Endothelial cell of umbilical vein (primary cell): Measurements from ENCODE around the gene LPP. TPM values are rescaled to one million over a fixed set of nuclear protein-coding genes. Genes with fewer than 3 reads are reported as not detected.

ENCODE experiments used
- BruUV-seq: library from RNA; stranded (reverse); fragments of 400-500 nt; replicated peaks from 2 replicates; lab custom pipeline; 2021; lab: Mats Ljungman, UMichigan
- CTCF ChIA-PET: fragments of 300-600, 350-600 bp; sonication (Branson Sonifier 250); formaldehyde crosslinking; loops from one replicate; lab custom pipeline; 2021; ENCODE audit warnings: antibody characterized with exemption, inconsistent platforms; lab: Charles Lee
- POLR2A ChIA-PET: fragments of 300-600, 350-600 bp; sonication (Branson Sonifier 250); formaldehyde crosslinking; loops from one replicate; lab custom pipeline; 2021; ENCODE audit warnings: antibody characterized with exemption, inconsistent platforms; lab: Charles Lee
- DNase-seq: peaks from one replicate; pipeline ENCODE4 v3.0.0-alpha.2; 2011; ENCODE audit warnings: low read depth, low spot score
- FAIRE-seq: peaks from 2 replicates; lab custom pipeline; 2011; peaks lifted over from hg19 to GRCh38; lab: Jason Lieb, UNC
- H2AFZ ChIP-seq: 2 replicates; pipeline ENCODE4 v1.6.0; 2012; ENCODE audit warnings: low read depth, low read length, control low read depth, inconsistent platforms
- H3K27ac ChIP-seq: 2 replicates; pipeline ENCODE4 v1.5.1; 2011; ENCODE audit warnings: low read depth, mild to moderate bottlenecking, control low read depth, low read length, moderate library complexity; ENCODE audit not compliant: insufficient read depth
- H3K27me3 ChIP-seq, 2 experiments: 2 replicates each; pipeline versions ENCODE4 v1.6.0 to v1.6.1; 2011; ENCODE audit warnings: low read length in 2 of 2, mixed read lengths in 1 of 2; ENCODE audit not compliant: control insufficient read depth in 2 of 2, insufficient read depth in 2 of 2
- H3K36me3 ChIP-seq, 2 experiments: 2 replicates in 1 of 2; 3 replicates in 1 of 2; pipeline ENCODE4 v1.5.1; 2011; ENCODE audit warnings: low read length in 2 of 2, mild to moderate bottlenecking in 1 of 2, moderate library complexity in 1 of 2; ENCODE audit not compliant: control insufficient read depth in 2 of 2, insufficient read depth in 2 of 2; ENCODE audit errors: extremely low read depth in 1 of 2
- H3K4me1 ChIP-seq: 3 replicates; pipeline ENCODE4 v1.5.1; 2011; ENCODE audit warnings: mild to moderate bottlenecking, low read length; ENCODE audit not compliant: control insufficient read depth, insufficient read depth; ENCODE audit errors: extremely low read depth
- H3K4me2 ChIP-seq: 2 replicates; pipeline ENCODE4 v1.6.1; 2011; ENCODE audit warnings: low read length, control low read depth, mixed read lengths; ENCODE audit not compliant: insufficient read depth
- H3K4me3 ChIP-seq, 3 experiments: fragments of 200-600 bp in 1 of 3; sonication (generic), shearing (Covaris generic) in 1 of 3; replicated peaks in 1 of 3; 2 replicates each; pipeline ENCODE4 v1.5.1; 2011 to 2016; ENCODE audit warnings: control low read depth in 3 of 3, low read length in 3 of 3, mild to moderate bottlenecking in 2 of 3, inconsistent platforms in 1 of 3, low read depth in 1 of 3, moderate library complexity in 1 of 3; ENCODE audit not compliant: insufficient read depth in 1 of 3
- H3K79me2 ChIP-seq: 2 replicates; pipeline ENCODE4 v1.6.0; 2012; ENCODE audit warnings: low read length, inconsistent platforms; ENCODE audit not compliant: control insufficient read depth, insufficient read depth
- H3K9ac ChIP-seq: replicated peaks from 2 replicates; pipeline ENCODE3; 2011; ENCODE audit warnings: low read length, control low read depth; ENCODE audit not compliant: insufficient read depth; ENCODE audit errors: extremely low read depth
- H3K9me1 ChIP-seq: replicated peaks from 3 replicates; pipeline ENCODE4 v1.6.0; 2011; ENCODE audit warnings: mild to moderate bottlenecking, low read length; ENCODE audit not compliant: control insufficient read depth, insufficient read depth; ENCODE audit errors: extremely low read depth
- H3K9me3 ChIP-seq: replicated peaks from 2 replicates; pipeline ENCODE4 v1.5.1; 2012; ENCODE audit warnings: low read length, inconsistent platforms; ENCODE audit not compliant: control insufficient read depth, insufficient read depth
- H4K20me1 ChIP-seq: replicated peaks from 2 replicates; pipeline ENCODE3; 2011; ENCODE audit warnings: mild to moderate bottlenecking, low read length; ENCODE audit not compliant: control insufficient read depth, insufficient read depth; ENCODE audit errors: extremely low read depth
- CTCF ChIP-seq, 2 donors: IDR thresholded peaks; 1 replicate in 1 of 2; 2 replicates in 1 of 2; pipeline ENCODE4 v1.5.1; 2011; ENCODE audit warnings: low read length in 2 of 2, mild to moderate bottlenecking in 2 of 2, moderate library complexity in 2 of 2, control low read depth in 1 of 2, inconsistent platforms in 1 of 2, low read depth in 1 of 2; ENCODE audit not compliant: insufficient read depth in 1 of 2; ENCODE audit errors: extremely low read depth in 1 of 2
- EZH2 ChIP-seq: IDR thresholded peaks from 2 replicates; pipeline ENCODE4 v1.6.1; 2012; ENCODE audit warnings: borderline replicate concordance, low read depth, mild to moderate bottlenecking, moderate library complexity, low read length, inconsistent platforms; ENCODE audit not compliant: severe bottlenecking
- FOS ChIP-seq: IDR thresholded peaks from 2 replicates; pipeline ENCODE4 v1.6.1; 2011; ENCODE audit warnings: mild to moderate bottlenecking, low read length, moderate library complexity, borderline replicate concordance; ENCODE audit not compliant: insufficient read depth
- GATA2 ChIP-seq: IDR thresholded peaks from 2 replicates; pipeline ENCODE4 v1.7.0; 2011; ENCODE audit warnings: low read depth, mild to moderate bottlenecking, moderate library complexity, mixed read lengths, low read length; ENCODE audit not compliant: insufficient read length, insufficient read depth
- JUN ChIP-seq: IDR thresholded peaks from 2 replicates; pipeline ENCODE4 v1.6.1; 2011; ENCODE audit warnings: borderline replicate concordance, low read depth; ENCODE audit not compliant: insufficient read length, insufficient read depth
- MYC ChIP-seq: IDR thresholded peaks from one replicate; pipeline ENCODE4 v1.6.1; 2011; ENCODE audit warnings: mild to moderate bottlenecking, low read depth, low read length
- POLR2A ChIP-seq: IDR thresholded peaks from 2 replicates; pipeline ENCODE4 v1.6.1; 2012; ENCODE audit warnings: low read depth, mild to moderate bottlenecking, control low read depth, low read length
- POLR2AphosphoS5 ChIP-seq: IDR thresholded peaks from 2 replicates; pipeline ENCODE4 v1.6.1; 2012; ENCODE audit warnings: low read depth, mild to moderate bottlenecking, control low read depth, low read length, moderate library complexity; ENCODE audit not compliant: insufficient read depth
- dilution Hi-C: fragments of 300-500 bp; cut with MboI; formaldehyde crosslinking; loops from one replicate; pipeline ENCODE4 v1.15.0; 2019; ENCODE audit warnings: low sequenced_read_pairs; ENCODE audit not compliant: extremely low pct_ligation_motif_present
- intact Hi-C: fragments of 100-400 bp; cut with micrococcal nuclease; formaldehyde crosslinking; loops from one replicate; pipeline ENCODE4 v1.10.0; 2022
- polyA plus RNA-seq, 4 experiments: library from polyadenylated mRNA; depleted of rRNA in 3 of 4; stranded (reverse) in 3 of 4; unstranded in 1 of 4; fragments of >200 nt; gene quantifications; 2 replicates each; pipeline versions ENCODE4 v1.2.1 to v1.2.3, GENCODE V29; 2011 to 2012; ENCODE audit warnings: missing spikeins in 1 of 4
- total RNA-seq: library from RNA; stranded (reverse); gene quantifications from 2 replicates; pipeline ENCODE4 v1.2.3, GENCODE V29; 2021
- TF ChIP-seq, protein P1 (sequence below): IDR thresholded peaks from 2 replicates; pipeline ENCODE4 v1.6.1; 2011; ENCODE audit not compliant: insufficient read depth, insufficient read length

LPP gene
- total and polyA plus RNA-seq, 2 donors (not counting 3 experiments of a cell fraction or from before 2014, with no cell fraction given) = 16.9 to 153 TPM

DNA sequence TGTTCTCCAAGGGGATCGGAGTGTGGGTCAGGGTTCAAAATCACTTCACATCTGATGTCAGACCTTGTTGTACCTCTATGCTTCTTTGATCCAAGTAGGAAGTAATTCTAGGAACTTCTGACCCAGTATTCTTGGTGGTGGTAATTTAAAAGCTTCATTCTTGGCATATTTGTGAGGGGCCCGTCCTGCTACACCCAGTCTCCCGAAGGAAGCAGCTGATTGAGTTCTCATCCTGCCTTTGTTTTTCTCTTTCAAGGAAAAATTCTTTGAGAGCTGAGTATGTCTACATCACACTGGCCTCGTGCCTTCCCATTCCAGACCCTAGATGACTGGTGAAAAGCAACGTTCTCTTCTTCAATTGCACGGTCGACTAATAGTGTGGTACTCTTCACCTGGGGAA, 783.4 kb downstream of the LPP start:
- no peak for TF ChIP-seq MYC
- TF ChIP-seq, protein P1, sequence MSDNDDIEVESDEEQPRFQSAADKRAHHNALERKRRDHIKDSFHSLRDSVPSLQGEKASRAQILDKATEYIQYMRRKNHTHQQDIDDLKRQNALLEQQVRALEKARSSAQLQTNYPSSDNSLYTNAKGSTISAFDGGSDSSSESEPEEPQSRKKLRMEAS = peak; percentile 22
- no peak for TF ChIP-seq CTCF (IDR thresholded peaks at IDR 0.05; ENCODE audit: extremely low read depth in 1 of 2, insufficient read depth in 1 of 2, low read depth in 1 of 2, low read length in 2 of 2)
- peak; percentile 75 for TF ChIP-seq JUN
- no peak for TF ChIP-seq GATA2
- TF ChIP-seq FOS = peak; percentile 33
- TF ChIP-seq POLR2AphosphoS5 = peak; percentile 91
- TF ChIP-seq POLR2A = no peak
- no peak for TF ChIP-seq EZH2
- H3K79me2 ChIP-seq = no peaks in the 10 kb centered on the region
- no TSS peak for BruUV-seq
- no peak overlapping the region for H3K4me3 ChIP-seq
- peaks cover 18% of the 10 kb centered on the region for H3K4me1 ChIP-seq
- no peaks in the 10 kb centered on the region for H3K36me3 ChIP-seq
- H2AFZ ChIP-seq = no peak overlapping the region
- no peaks in the 10 kb centered on the region for H3K9me3 ChIP-seq
- intact Hi-C loops (loop anchor here (1.0 kb wide), 4 partner anchors 11 to 1199 kb away; no protein-coding TSS in a partner anchor), dilution Hi-C loops (no loop called here)
- CTCF ChIA-PET = interaction anchor here (0.7 to 3.2 kb wide), 12 partner anchors 8 to 1199 kb away, joined by 3 to 21 read pairs (median 4); no protein-coding TSS in a partner anchor
- H4K20me1 ChIP-seq = no peaks in the 10 kb centered on the region
- no peaks in the 10 kb centered on the region for H3K9me1 ChIP-seq
- DNase-seq = peak; percentile 90
- H3K27me3 ChIP-seq = no peaks in the 10 kb centered on the region
- peak; percentile 93 for FAIRE-seq
- POLR2A ChIA-PET = interaction anchor here (1.3 to 1.6 kb wide), 3 partner anchors 10 to 1192 kb away, joined by 3 to 6 read pairs (median 4); partner anchors contain the start of gene BCL6
- no peak overlapping the region for H3K27ac ChIP-seq
- peak overlapping the region; percentile 52 for H3K4me2 ChIP-seq
- no peak overlapping the region for H3K9ac ChIP-seq
